Liver (tissue), 3 donors: ENCODE data around the gene SLA2.

Experiments used
- HNF4G ChIP-seq: IDR thresholded peaks from 2 replicates; pipeline ENCODE4 v1.6.1; 2016; ENCODE audit warnings: antibody characterized with exemption
- JUND ChIP-seq, 2 donors: IDR thresholded peaks; 2 replicates each; pipeline ENCODE4 v1.6.1; 2016; ENCODE audit warnings: antibody characterized with exemption in 2 of 2
- TAF1 ChIP-seq: conservative IDR thresholded peaks from 2 replicates; pipeline ENCODE4 v1.6.1; 2016; ENCODE audit warnings: antibody characterized with exemption, mild to moderate bottlenecking
- TF ChIP-seq, protein P1 (sequence below): IDR thresholded peaks from 2 replicates; pipeline ENCODE4 v1.6.1; 2016; ENCODE audit warnings: antibody characterized with exemption
- TF ChIP-seq, protein P2 (sequence below): fragments of 150-350 bp; IDR thresholded peaks from 2 replicates; pipeline ENCODE4 v1.5.1; 2017; ENCODE audit warnings: improper control_type of control experiment, low read depth, low read length; ENCODE audit not compliant: missing input control
- TF ChIP-seq, protein P3 (sequence below): IDR thresholded peaks from 2 replicates; pipeline ENCODE4 v1.6.1; 2016; ENCODE audit warnings: antibody characterized with exemption, mild to moderate bottlenecking
- donor health status: healthy.
- donor health status: healthy.

DNA sequence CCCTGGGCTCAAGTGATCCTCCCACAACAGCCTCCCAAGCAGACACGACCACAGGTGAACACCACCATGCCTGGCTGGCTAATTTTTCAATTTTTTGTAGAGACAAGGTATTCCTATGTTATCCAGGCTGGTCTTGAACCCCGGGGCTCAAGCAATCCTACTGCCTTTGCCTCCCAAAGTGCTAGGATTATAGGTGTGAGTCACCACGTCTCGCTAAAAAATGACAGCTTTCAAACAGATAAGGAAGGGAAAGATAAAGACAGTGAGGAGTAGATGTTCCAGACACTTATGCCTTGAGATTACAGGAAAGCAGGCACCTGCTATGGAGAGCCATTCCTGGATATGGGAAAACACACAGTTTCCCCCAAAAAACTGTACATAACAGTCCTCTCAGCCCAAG lies 40.9 kb upstream of the SLA2 start:
- TF ChIP-seq, protein P1, sequence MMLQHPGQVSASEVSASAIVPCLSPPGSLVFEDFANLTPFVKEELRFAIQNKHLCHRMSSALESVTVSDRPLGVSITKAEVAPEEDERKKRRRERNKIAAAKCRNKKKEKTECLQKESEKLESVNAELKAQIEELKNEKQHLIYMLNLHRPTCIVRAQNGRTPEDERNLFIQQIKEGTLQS: no peak
- TF ChIP-seq, protein P2, sequence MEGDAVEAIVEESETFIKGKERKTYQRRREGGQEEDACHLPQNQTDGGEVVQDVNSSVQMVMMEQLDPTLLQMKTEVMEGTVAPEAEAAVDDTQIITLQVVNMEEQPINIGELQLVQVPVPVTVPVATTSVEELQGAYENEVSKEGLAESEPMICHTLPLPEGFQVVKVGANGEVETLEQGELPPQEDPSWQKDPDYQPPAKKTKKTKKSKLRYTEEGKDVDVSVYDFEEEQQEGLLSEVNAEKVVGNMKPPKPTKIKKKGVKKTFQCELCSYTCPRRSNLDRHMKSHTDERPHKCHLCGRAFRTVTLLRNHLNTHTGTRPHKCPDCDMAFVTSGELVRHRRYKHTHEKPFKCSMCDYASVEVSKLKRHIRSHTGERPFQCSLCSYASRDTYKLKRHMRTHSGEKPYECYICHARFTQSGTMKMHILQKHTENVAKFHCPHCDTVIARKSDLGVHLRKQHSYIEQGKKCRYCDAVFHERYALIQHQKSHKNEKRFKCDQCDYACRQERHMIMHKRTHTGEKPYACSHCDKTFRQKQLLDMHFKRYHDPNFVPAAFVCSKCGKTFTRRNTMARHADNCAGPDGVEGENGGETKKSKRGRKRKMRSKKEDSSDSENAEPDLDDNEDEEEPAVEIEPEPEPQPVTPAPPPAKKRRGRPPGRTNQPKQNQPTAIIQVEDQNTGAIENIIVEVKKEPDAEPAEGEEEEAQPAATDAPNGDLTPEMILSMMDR: no peak
- TF ChIP-seq JUND (IDR thresholded peaks at IDR 0.05) (no peak), TAF1 (no peak), HNF4G (no peak)
- TF ChIP-seq, protein P3, sequence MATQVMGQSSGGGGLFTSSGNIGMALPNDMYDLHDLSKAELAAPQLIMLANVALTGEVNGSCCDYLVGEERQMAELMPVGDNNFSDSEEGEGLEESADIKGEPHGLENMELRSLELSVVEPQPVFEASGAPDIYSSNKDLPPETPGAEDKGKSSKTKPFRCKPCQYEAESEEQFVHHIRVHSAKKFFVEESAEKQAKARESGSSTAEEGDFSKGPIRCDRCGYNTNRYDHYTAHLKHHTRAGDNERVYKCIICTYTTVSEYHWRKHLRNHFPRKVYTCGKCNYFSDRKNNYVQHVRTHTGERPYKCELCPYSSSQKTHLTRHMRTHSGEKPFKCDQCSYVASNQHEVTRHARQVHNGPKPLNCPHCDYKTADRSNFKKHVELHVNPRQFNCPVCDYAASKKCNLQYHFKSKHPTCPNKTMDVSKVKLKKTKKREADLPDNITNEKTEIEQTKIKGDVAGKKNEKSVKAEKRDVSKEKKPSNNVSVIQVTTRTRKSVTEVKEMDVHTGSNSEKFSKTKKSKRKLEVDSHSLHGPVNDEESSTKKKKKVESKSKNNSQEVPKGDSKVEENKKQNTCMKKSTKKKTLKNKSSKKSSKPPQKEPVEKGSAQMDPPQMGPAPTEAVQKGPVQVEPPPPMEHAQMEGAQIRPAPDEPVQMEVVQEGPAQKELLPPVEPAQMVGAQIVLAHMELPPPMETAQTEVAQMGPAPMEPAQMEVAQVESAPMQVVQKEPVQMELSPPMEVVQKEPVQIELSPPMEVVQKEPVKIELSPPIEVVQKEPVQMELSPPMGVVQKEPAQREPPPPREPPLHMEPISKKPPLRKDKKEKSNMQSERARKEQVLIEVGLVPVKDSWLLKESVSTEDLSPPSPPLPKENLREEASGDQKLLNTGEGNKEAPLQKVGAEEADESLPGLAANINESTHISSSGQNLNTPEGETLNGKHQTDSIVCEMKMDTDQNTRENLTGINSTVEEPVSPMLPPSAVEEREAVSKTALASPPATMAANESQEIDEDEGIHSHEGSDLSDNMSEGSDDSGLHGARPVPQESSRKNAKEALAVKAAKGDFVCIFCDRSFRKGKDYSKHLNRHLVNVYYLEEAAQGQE: no peak
